Ishikawa (cell line): Measurements from ENCODE around the gene RSPH9.

ENCODE experiments used
- CEBPB ChIP-seq: IDR thresholded peaks from 2 replicates; pipeline ENCODE4 v1.6.1; 2012
- CREB1 ChIP-seq: IDR thresholded peaks from 2 replicates; pipeline ENCODE4 v1.6.1; 2012; ENCODE audit warnings: low read depth
- EP300 ChIP-seq: IDR thresholded peaks from 2 replicates; pipeline ENCODE4 v1.6.1; 2012; ENCODE audit warnings: borderline replicate concordance
- NFIC ChIP-seq: IDR thresholded peaks from 2 replicates; pipeline ENCODE4 v1.6.1; 2012
- RAD21 ChIP-seq: IDR thresholded peaks from 2 replicates; pipeline ENCODE4 v1.6.1; 2012; ENCODE audit warnings: low read depth
- REST ChIP-seq: IDR thresholded peaks from 2 replicates; pipeline ENCODE4 v1.6.1; 2012; ENCODE audit warnings: low read depth, mild to moderate bottlenecking
- TCF12 ChIP-seq: IDR thresholded peaks from 2 replicates; pipeline ENCODE4 v1.6.1; 2012; ENCODE audit warnings: low read depth
- TEAD4 ChIP-seq: IDR thresholded peaks from 2 replicates; pipeline ENCODE4 v1.6.1; 2012
- YY1 ChIP-seq: IDR thresholded peaks from 2 replicates; pipeline ENCODE4 v1.6.1; 2012; ENCODE audit warnings: low read depth
- ZBTB7A ChIP-seq: IDR thresholded peaks from 2 replicates; pipeline ENCODE4 v1.6.1; 2012; ENCODE audit warnings: low read depth

- TF ChIP-seq REST (no peak), CEBPB (0 out of 2 replicates have a peak, but pooled peaks have one; percentile 12), ZBTB7A (no peak), NFIC (no peak), TEAD4 (no peak), EP300 (no peak), RAD21 (peak; percentile 60), TCF12 (no peak), YY1 (no peak), CREB1 (no peak)
These were observed 36.5 kb upstream of the RSPH9 start for GRCh38 chr6:43608310-43608763.
